ENCODE data around the gene RBBP8.
A peak's percentile ranks its signal among the peaks of the same experiment; 100 is the strongest.

Gene RBBP8

GRCh38 chr18:22928339-22928738 is 4.8 kb upstream of the RBBP8 start:
- peaks cover 4% of the 10 kb centered on the region for H3K27me3 ChIP-seq (ENCODE audit: insufficient read depth, insufficient read length)
- no peak for TF ChIP-seq YY1 (IDR thresholded peaks at IDR 0.05; ENCODE audit: insufficient read depth, insufficient read length)
- TF ChIP-seq ZNF274 (IDR thresholded peaks at IDR 0.05; ENCODE audit: low read depth, low read length) = no peak
- TF ChIP-seq SUZ12 (IDR thresholded peaks at IDR 0.05; ENCODE audit: extremely low read depth, insufficient read depth, insufficient read length) = no peak
- H3K9ac ChIP-seq (ENCODE audit: insufficient read length, low read depth) = no peak overlapping the region
- no peaks in the 10 kb centered on the region for H3K36me3 ChIP-seq (ENCODE audit: insufficient read depth, insufficient read length, low read length)
- DNase-seq (ENCODE audit: low read depth, low spot score) = no peak
- H3K4me1 ChIP-seq (ENCODE audit: insufficient read depth, insufficient read length) = no peaks in the 10 kb centered on the region
- H3K4me3 ChIP-seq (ENCODE audit: insufficient read length, low read depth) = no peak overlapping the region
- H3K9me3 ChIP-seq (ENCODE audit: insufficient read depth, low read length) = no peaks in the 10 kb centered on the region

GRCh38 chr18:22930089-22930713 is 2.9 kb upstream of the RBBP8 start:
- H3K27me3 ChIP-seq (ENCODE audit: insufficient read depth, insufficient read length) = peaks cover 4% of the 10 kb centered on the region
- DNase-seq (ENCODE audit: low read depth, low spot score) = peak; percentile 44
- no peaks in the 10 kb centered on the region for H3K36me3 ChIP-seq (ENCODE audit: insufficient read depth, insufficient read length, low read length)
- no peak overlapping the region for H3K9ac ChIP-seq (ENCODE audit: insufficient read length, low read depth)
- H3K4me1 ChIP-seq (ENCODE audit: insufficient read depth, insufficient read length) = no peaks in the 10 kb centered on the region
- no peak for TF ChIP-seq ZNF274 (IDR thresholded peaks at IDR 0.05; ENCODE audit: low read depth, low read length)
- no peaks in the 10 kb centered on the region for H3K9me3 ChIP-seq (ENCODE audit: insufficient read depth, low read length)
- H3K4me3 ChIP-seq (ENCODE audit: insufficient read length, low read depth) = no peak overlapping the region

GRCh38 chr18:22932885-22933205 is 283 bp upstream of the RBBP8 start:
- Histone ChIP-seq H3K9ac (ENCODE audit: insufficient read length, low read depth) (peak overlapping the region; percentile 93), H3K27me3 (ENCODE audit: insufficient read depth, insufficient read length) (peaks cover 4% of the 10 kb centered on the region), H3K4me1 (ENCODE audit: insufficient read depth, insufficient read length) (no peaks in the 10 kb centered on the region), H3K4me3 (ENCODE audit: insufficient read length, low read depth) (peak overlapping the region; percentile 86), H3K9me3 (ENCODE audit: insufficient read depth, low read length) (no peaks in the 10 kb centered on the region), H3K36me3 (ENCODE audit: insufficient read depth, insufficient read length, low read length) (peaks cover 14% of the 10 kb centered on the region)
- no peak for DNase-seq (ENCODE audit: low read depth, low spot score)
- no peak for TF ChIP-seq ZNF274 (IDR thresholded peaks at IDR 0.05; ENCODE audit: low read depth, low read length)

- peaks cover 22% of the 10 kb centered on the region for H3K36me3 ChIP-seq (ENCODE audit: insufficient read depth, insufficient read length, low read length)
- H3K9ac ChIP-seq (ENCODE audit: insufficient read length, low read depth) = peak overlapping the region; percentile 93
- no peak for DNase-seq (ENCODE audit: low read depth, low spot score)
- TF ChIP-seq YY1 (IDR thresholded peaks at IDR 0.05; ENCODE audit: insufficient read depth, insufficient read length) = no peak
- TF ChIP-seq SUZ12 (IDR thresholded peaks at IDR 0.05; ENCODE audit: extremely low read depth, insufficient read depth, insufficient read length) = no peak
- no peak for TF ChIP-seq ZNF274 (IDR thresholded peaks at IDR 0.05; ENCODE audit: low read depth, low read length)
- no peaks in the 10 kb centered on the region for H3K4me1 ChIP-seq (ENCODE audit: insufficient read depth, insufficient read length)
- no peaks in the 10 kb centered on the region for H3K9me3 ChIP-seq (ENCODE audit: insufficient read depth, low read length)
- peaks cover 4% of the 10 kb centered on the region for H3K27me3 ChIP-seq (ENCODE audit: insufficient read depth, insufficient read length)
- H3K4me3 ChIP-seq (ENCODE audit: insufficient read length, low read depth) = peak overlapping the region; percentile 86
Observed at GRCh38 chr18:22933966-22934423, 867 bp downstream of the RBBP8 start.

GRCh38 chr18:22934789-22935188 is 1.7 kb downstream of the RBBP8 start:
- Histone ChIP-seq H3K9me3 (ENCODE audit: insufficient read depth, low read length) (no peaks in the 10 kb centered on the region), H3K9ac (ENCODE audit: insufficient read length, low read depth) (no peak overlapping the region), H3K4me1 (ENCODE audit: insufficient read depth, insufficient read length) (no peaks in the 10 kb centered on the region), H3K27me3 (ENCODE audit: insufficient read depth, insufficient read length) (peaks cover 4% of the 10 kb centered on the region), H3K4me3 (ENCODE audit: insufficient read length, low read depth) (peak overlapping the region; percentile 10), H3K36me3 (ENCODE audit: insufficient read depth, insufficient read length, low read length) (peaks cover 28% of the 10 kb centered on the region)
- DNase-seq (ENCODE audit: low read depth, low spot score) = no peak
- TF ChIP-seq ZNF274 (IDR thresholded peaks at IDR 0.05; ENCODE audit: low read depth, low read length) (no peak), YY1 (IDR thresholded peaks at IDR 0.05; ENCODE audit: insufficient read depth, insufficient read length) (no peak), SUZ12 (IDR thresholded peaks at IDR 0.05; ENCODE audit: extremely low read depth, insufficient read depth, insufficient read length) (no peak)

- DNase-seq (ENCODE audit: low read depth, low spot score) = no peak
- TF ChIP-seq ZNF274 (IDR thresholded peaks at IDR 0.05; ENCODE audit: low read depth, low read length) (no peak), SUZ12 (IDR thresholded peaks at IDR 0.05; ENCODE audit: extremely low read depth, insufficient read depth, insufficient read length) (no peak)
- Histone ChIP-seq H3K27me3 (ENCODE audit: insufficient read depth, insufficient read length) (peaks cover 4% of the 10 kb centered on the region), H3K9ac (ENCODE audit: insufficient read length, low read depth) (no peak overlapping the region), H3K4me3 (ENCODE audit: insufficient read length, low read depth) (no peak overlapping the region), H3K4me1 (ENCODE audit: insufficient read depth, insufficient read length) (no peaks in the 10 kb centered on the region), H3K36me3 (ENCODE audit: insufficient read depth, insufficient read length, low read length) (peaks cover 28% of the 10 kb centered on the region), H3K9me3 (ENCODE audit: insufficient read depth, low read length) (no peaks in the 10 kb centered on the region)
Observed at GRCh38 chr18:22935431-22935830, 2.3 kb downstream of the RBBP8 start.

- H3K9me3 ChIP-seq (ENCODE audit: insufficient read depth, low read length) = no peaks in the 10 kb centered on the region
- H3K36me3 ChIP-seq (ENCODE audit: insufficient read depth, insufficient read length, low read length) = peaks cover 28% of the 10 kb centered on the region
- H3K4me1 ChIP-seq (ENCODE audit: insufficient read depth, insufficient read length) = no peaks in the 10 kb centered on the region
- H3K4me3 ChIP-seq (ENCODE audit: insufficient read length, low read depth) = no peak overlapping the region
- peaks cover 4% of the 10 kb centered on the region for H3K27me3 ChIP-seq (ENCODE audit: insufficient read depth, insufficient read length)
- TF ChIP-seq YY1 (IDR thresholded peaks at IDR 0.05; ENCODE audit: insufficient read depth, insufficient read length) (no peak), SUZ12 (IDR thresholded peaks at IDR 0.05; ENCODE audit: extremely low read depth, insufficient read depth, insufficient read length) (no peak)
- DNase-seq (ENCODE audit: low read depth, low spot score) = no peak
- no peak overlapping the region for H3K9ac ChIP-seq (ENCODE audit: insufficient read length, low read depth)
Observed at GRCh38 chr18:22936515-22936914, 3.4 kb downstream of the RBBP8 start.

- H3K4me1 ChIP-seq (ENCODE audit: insufficient read depth, insufficient read length) = no peaks in the 10 kb centered on the region
- H3K9ac ChIP-seq (ENCODE audit: insufficient read length, low read depth) = no peak overlapping the region
- no peak for DNase-seq (ENCODE audit: low read depth, low spot score)
- no peaks in the 10 kb centered on the region for H3K27me3 ChIP-seq (ENCODE audit: insufficient read depth, insufficient read length)
- no peak overlapping the region for H3K4me3 ChIP-seq (ENCODE audit: insufficient read length, low read depth)
- no peaks in the 10 kb centered on the region for H3K9me3 ChIP-seq (ENCODE audit: insufficient read depth, low read length)
- TF ChIP-seq YY1 (IDR thresholded peaks at IDR 0.05; ENCODE audit: insufficient read depth, insufficient read length) (no peak), SUZ12 (IDR thresholded peaks at IDR 0.05; ENCODE audit: extremely low read depth, insufficient read depth, insufficient read length) (no peak), ZNF274 (IDR thresholded peaks at IDR 0.05; ENCODE audit: low read depth, low read length) (no peak)
- H3K36me3 ChIP-seq (ENCODE audit: insufficient read depth, insufficient read length, low read length) = peaks cover 41% of the 10 kb centered on the region
Observed at GRCh38 chr18:22939649-22940048, 6.5 kb downstream of the RBBP8 start.

Data from NT2/D1 (cell line).